Fibroblast of lung (primary cell): ENCODE results near the gene PTPN13. TPM values are rescaled to one million over a fixed set of nuclear protein-coding genes. Genes with fewer than 3 reads are reported as not detected.

Source experiments
- DNase-seq, 2 donors: peaks; one replicate each; pipeline versions ENCODE4 v3.0.0 to v3.0.0-alpha.2; 2010; ENCODE audit warnings: low read depth in 2 of 2
- H2AFZ ChIP-seq: 2 replicates; pipeline ENCODE4 v1.5.1; 2012; ENCODE audit warnings: low read length, control low read depth, inconsistent platforms
- H3K27ac ChIP-seq: 2 replicates; pipeline ENCODE4 v1.5.1; 2011; ENCODE audit warnings: low read length, control low read depth; ENCODE audit not compliant: insufficient read depth
- H3K27me3 ChIP-seq: 2 replicates; pipeline ENCODE4 v1.5.1; 2011; ENCODE audit warnings: mild to moderate bottlenecking, low read length; ENCODE audit not compliant: control insufficient read depth, insufficient read depth
- H3K36me3 ChIP-seq: 2 replicates; pipeline ENCODE4 v1.5.1; 2011; ENCODE audit warnings: low read length; ENCODE audit not compliant: control insufficient read depth, insufficient read depth
- H3K4me1 ChIP-seq: 2 replicates; pipeline ENCODE4 v1.5.1; 2011; ENCODE audit warnings: low read length; ENCODE audit not compliant: control insufficient read depth, insufficient read depth; ENCODE audit errors: extremely low read depth
- H3K4me2 ChIP-seq: 2 replicates; pipeline ENCODE4 v1.5.1; 2011; ENCODE audit warnings: low read length, control low read depth; ENCODE audit not compliant: insufficient read depth; ENCODE audit errors: extremely low read depth
- H3K4me3 ChIP-seq, 4 experiments: fragments of 200-600 bp in 1 of 4; sonication (generic) in 1 of 4; replicated peaks in 1 of 4; 2 replicates each; pipeline ENCODE4 v1.5.1; 2011 to 2016; ENCODE audit warnings: low read length in 4 of 4, low read depth in 3 of 4, mild to moderate bottlenecking in 3 of 4, control low read depth in 2 of 4, inconsistent platforms in 1 of 4, mixed read lengths in 1 of 4; ENCODE audit not compliant: insufficient read depth in 1 of 4; ENCODE audit errors: control extremely low read depth in 1 of 4
- H3K79me2 ChIP-seq: 2 replicates; pipeline ENCODE4 v1.5.1; 2012; ENCODE audit warnings: mild to moderate bottlenecking, low read length, inconsistent platforms; ENCODE audit not compliant: control insufficient read depth, insufficient read depth
- H3K9ac ChIP-seq: 2 replicates; pipeline ENCODE4 v1.5.1; 2011; ENCODE audit warnings: mild to moderate bottlenecking, low read length, control low read depth; ENCODE audit not compliant: insufficient read depth
- H3K9me3 ChIP-seq: 2 replicates; pipeline ENCODE4 v1.5.1; 2012; ENCODE audit warnings: low read depth, low read length; ENCODE audit not compliant: control insufficient read depth, insufficient read depth
- H4K20me1 ChIP-seq: 2 replicates; pipeline ENCODE4 v1.5.1; 2011; ENCODE audit warnings: low read length; ENCODE audit not compliant: control insufficient read depth, insufficient read depth; ENCODE audit errors: extremely low read depth
- EZH2 ChIP-seq: IDR thresholded peaks from 2 replicates; pipeline ENCODE4 v1.5.1; 2012; ENCODE audit warnings: low read length, control low read depth, mild to moderate bottlenecking; ENCODE audit errors: missing control alignments
- polyA plus RNA-seq, 2 donors: library from polyadenylated mRNA; depleted of rRNA in 1 of 2; stranded (reverse) in 1 of 2; unstranded in 1 of 2; fragments of >200 nt; gene quantifications; 2 replicates each; pipeline ENCODE4 v1.2.1, GENCODE V29; 2011 to 2012; ENCODE audit warnings: missing spikeins in 1 of 2
- total RNA-seq: library from RNA; depleted of rRNA; stranded (reverse); fragments of >200 nt; gene quantifications from 2 replicates; pipeline ENCODE4 v1.2.1, GENCODE V29; 2014
- TF ChIP-seq, protein P1 (sequence below), 2 donors: IDR thresholded peaks in 1 of 2; conservative IDR thresholded peaks in 1 of 2; 1 replicate in 1 of 2; 2 replicates in 1 of 2; pipeline ENCODE4 v1.5.1; 2011 to 2012; ENCODE audit warnings: low read length in 2 of 2, control low read depth in 1 of 2, inconsistent platforms in 1 of 2, low read depth in 1 of 2, mild to moderate bottlenecking in 1 of 2

Gene PTPN13
- total and polyA plus RNA-seq, 2 donors (not counting 1 experiment from before 2014, with no cell fraction given): 16.5 to 136 TPM

DNA sequence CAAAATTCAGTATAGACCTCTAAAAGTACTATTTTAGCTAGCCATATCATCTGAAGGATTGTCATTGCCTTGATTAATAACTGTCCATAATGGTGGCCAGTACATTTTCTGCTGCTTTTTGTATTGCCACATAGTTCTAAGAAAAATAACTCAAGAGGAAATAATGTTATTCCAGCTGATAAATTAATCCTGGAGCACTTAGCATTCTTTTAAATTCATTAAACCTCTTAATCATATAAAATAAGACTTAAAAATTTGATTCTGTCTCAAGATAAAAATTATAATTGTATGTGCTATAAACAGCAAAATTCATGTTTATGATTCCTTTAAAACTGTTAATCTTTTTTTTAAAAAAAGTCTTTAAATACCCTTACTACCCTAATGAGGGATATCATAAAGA lies 12.7 kb downstream of the PTPN13 start:
- Histone ChIP-seq H4K20me1 (no peaks in the 10 kb centered on the region), H3K9me3 (no peaks in the 10 kb centered on the region), H3K27me3 (no peaks in the 10 kb centered on the region), H2AFZ (no peak overlapping the region), H3K36me3 (no peaks in the 10 kb centered on the region), H3K4me2 (no peak overlapping the region), H3K4me3 (no peak overlapping the region), H3K27ac (no peak overlapping the region), H3K9ac (no peak overlapping the region), H3K79me2 (peaks cover 8% of the 10 kb centered on the region), H3K4me1 (no peaks in the 10 kb centered on the region)
- no peak for TF ChIP-seq EZH2
- TF ChIP-seq, protein P1, sequence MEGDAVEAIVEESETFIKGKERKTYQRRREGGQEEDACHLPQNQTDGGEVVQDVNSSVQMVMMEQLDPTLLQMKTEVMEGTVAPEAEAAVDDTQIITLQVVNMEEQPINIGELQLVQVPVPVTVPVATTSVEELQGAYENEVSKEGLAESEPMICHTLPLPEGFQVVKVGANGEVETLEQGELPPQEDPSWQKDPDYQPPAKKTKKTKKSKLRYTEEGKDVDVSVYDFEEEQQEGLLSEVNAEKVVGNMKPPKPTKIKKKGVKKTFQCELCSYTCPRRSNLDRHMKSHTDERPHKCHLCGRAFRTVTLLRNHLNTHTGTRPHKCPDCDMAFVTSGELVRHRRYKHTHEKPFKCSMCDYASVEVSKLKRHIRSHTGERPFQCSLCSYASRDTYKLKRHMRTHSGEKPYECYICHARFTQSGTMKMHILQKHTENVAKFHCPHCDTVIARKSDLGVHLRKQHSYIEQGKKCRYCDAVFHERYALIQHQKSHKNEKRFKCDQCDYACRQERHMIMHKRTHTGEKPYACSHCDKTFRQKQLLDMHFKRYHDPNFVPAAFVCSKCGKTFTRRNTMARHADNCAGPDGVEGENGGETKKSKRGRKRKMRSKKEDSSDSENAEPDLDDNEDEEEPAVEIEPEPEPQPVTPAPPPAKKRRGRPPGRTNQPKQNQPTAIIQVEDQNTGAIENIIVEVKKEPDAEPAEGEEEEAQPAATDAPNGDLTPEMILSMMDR (conservative IDR thresholded peaks at IDR 0.05 in 1 of 2, IDR thresholded peaks at IDR 0.05 in 1 of 2; ENCODE audit: low read depth in 1 of 2, low read length in 2 of 2): no peak
- DNase-seq: no peak

DNA sequence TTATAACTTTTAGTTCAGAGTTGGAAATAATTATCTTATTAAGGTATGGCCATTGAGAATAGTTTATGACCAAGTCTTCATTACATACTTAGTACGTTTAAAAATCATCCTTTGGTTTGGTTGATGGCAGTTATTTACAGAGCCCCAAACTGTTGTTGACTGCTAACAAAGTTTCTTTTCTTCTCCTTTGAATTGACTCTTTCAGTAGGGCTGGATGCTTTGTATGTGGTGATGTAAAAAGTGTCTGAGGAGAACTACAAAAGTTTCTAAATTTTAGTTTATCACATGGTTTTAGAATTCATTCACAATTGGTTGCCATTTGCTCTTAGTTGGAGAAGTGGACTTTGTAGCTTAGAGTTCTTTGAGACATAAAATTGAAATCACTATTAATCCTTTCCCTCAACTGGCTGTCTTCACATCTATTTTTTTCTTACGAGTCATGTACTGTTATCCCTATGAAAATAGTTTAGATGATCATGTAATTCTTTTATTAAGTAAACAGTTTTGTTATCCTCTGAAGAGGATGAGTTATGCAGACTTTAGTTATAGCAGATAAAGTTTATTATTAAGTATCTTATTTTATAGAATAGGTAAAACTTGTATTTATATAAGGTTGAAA lies 14.8 kb downstream of the PTPN13 start:
- no peak overlapping the region for H3K27ac ChIP-seq
- no peak overlapping the region for H3K9ac ChIP-seq
- no peaks in the 10 kb centered on the region for H3K4me1 ChIP-seq
- H3K27me3 ChIP-seq: no peaks in the 10 kb centered on the region
- no peaks in the 10 kb centered on the region for H4K20me1 ChIP-seq
- DNase-seq: peak in 1 of 2 donors; percentile 10
- H3K4me3 ChIP-seq: no peak overlapping the region
- no peak overlapping the region for H3K4me2 ChIP-seq
- H3K9me3 ChIP-seq: no peaks in the 10 kb centered on the region
- H3K36me3 ChIP-seq: no peaks in the 10 kb centered on the region
- no peak for TF ChIP-seq EZH2
- TF ChIP-seq, protein P1 (conservative IDR thresholded peaks at IDR 0.05 in 1 of 2, IDR thresholded peaks at IDR 0.05 in 1 of 2; ENCODE audit: low read depth in 1 of 2, low read length in 2 of 2): no peak
- peaks cover 2% of the 10 kb centered on the region for H3K79me2 ChIP-seq
- H2AFZ ChIP-seq: no peak overlapping the region

DNA sequence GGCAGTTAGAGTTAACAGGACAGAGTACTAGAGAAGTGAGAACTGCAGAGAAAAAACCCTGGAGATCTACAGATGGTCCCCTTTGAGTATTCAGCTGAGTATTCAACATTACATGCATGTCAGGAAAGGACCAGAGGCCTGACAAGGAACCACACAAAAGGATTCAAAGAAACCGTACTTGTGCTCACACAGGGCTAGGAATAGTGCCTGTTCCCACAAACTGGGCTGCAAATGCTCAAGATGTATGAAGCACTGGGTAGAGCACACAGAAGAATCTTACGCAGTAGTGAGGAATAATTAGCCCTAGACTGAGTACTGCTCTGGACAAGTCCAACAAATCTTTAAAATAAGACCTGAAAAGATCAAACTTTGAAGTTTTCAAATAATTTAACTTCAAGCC lies 17.6 kb downstream of the PTPN13 start:
- Histone ChIP-seq H4K20me1 (no peaks in the 10 kb centered on the region), H3K9ac (no peak overlapping the region), H3K27me3 (no peaks in the 10 kb centered on the region), H3K79me2 (peaks cover 2% of the 10 kb centered on the region), H2AFZ (no peak overlapping the region), H3K4me2 (no peak overlapping the region), H3K36me3 (no peaks in the 10 kb centered on the region), H3K9me3 (no peaks in the 10 kb centered on the region), H3K4me1 (no peaks in the 10 kb centered on the region), H3K4me3 (no peak overlapping the region), H3K27ac (no peak overlapping the region)
- no peak for DNase-seq
- TF ChIP-seq EZH2: no peak
- TF ChIP-seq, protein P1 (conservative IDR thresholded peaks at IDR 0.05 in 1 of 2, IDR thresholded peaks at IDR 0.05 in 1 of 2; ENCODE audit: low read depth in 1 of 2, low read length in 2 of 2): no peak
